CD4-positive, alpha-beta T cell treated with Interleukin-2 at 100 ng/mL for 4 hours (primary cell): ENCODE measurements around the gene BTG2.
A peak's percentile ranks its signal among the peaks of the same experiment; 100 is the strongest.

Experiments
- DNase-seq: peaks from one replicate; pipeline ENCODE4 v3.0.0-alpha.2; 2020; ENCODE audit warnings: low spot score

The BTG2 gene

GRCh38 chr1:203276916-203277545 is 28.3 kb upstream of the BTG2 start:
- no peak for DNase-seq

- peak; percentile 44 for DNase-seq
These were observed 27.0 kb upstream of the BTG2 start for GRCh38 chr1:203278082-203278884.

GRCh38 chr1:203278885-203279406 is 26.4 kb upstream of the BTG2 start:
- DNase-seq: no peak

- DNase-seq: no peak
These were observed 25.3 kb upstream of the BTG2 start for GRCh38 chr1:203280061-203280460.

- no peak for DNase-seq
These were observed 24.3 kb upstream of the BTG2 start for GRCh38 chr1:203281033-203281432.

GRCh38 chr1:203281851-203282661 is 23.3 kb upstream of the BTG2 start:
- DNase-seq: no peak

- no peak for DNase-seq
These were observed 22.4 kb upstream of the BTG2 start for GRCh38 chr1:203282720-203283542.

- DNase-seq: no peak
These were observed 21.7 kb upstream of the BTG2 start for GRCh38 chr1:203283597-203283996.

GRCh38 chr1:203284411-203285123 is 20.8 kb upstream of the BTG2 start:
- no peak for DNase-seq

GRCh38 chr1:203286161-203286984 is 18.9 kb upstream of the BTG2 start:
- no peak for DNase-seq

- DNase-seq: peak; percentile 81
These were observed 18.0 kb upstream of the BTG2 start for GRCh38 chr1:203287109-203287893.

GRCh38 chr1:203287898-203288297 is 17.4 kb upstream of the BTG2 start:
- DNase-seq: no peak

- DNase-seq: no peak
These were observed 16.9 kb upstream of the BTG2 start for GRCh38 chr1:203288400-203288799.

GRCh38 chr1:203289281-203289981 is 15.9 kb upstream of the BTG2 start:
- peak; percentile 94 for DNase-seq

- no peak for DNase-seq
These were observed 15.4 kb upstream of the BTG2 start for GRCh38 chr1:203289982-203290260.

GRCh38 chr1:203290261-203291089 is 14.8 kb upstream of the BTG2 start:
- peak; percentile 95 for DNase-seq

GRCh38 chr1:203291201-203292096 is 13.9 kb upstream of the BTG2 start:
- DNase-seq: no peak
